Stimulated activated CD8-positive, alpha-beta memory T cell treated with anti-CD3 and anti-CD28 coated beads, Interleukin-4, amount 100 ng/mL, for 4 hours (primary cell): ENCODE measurements around the gene PTPRB.
A peak's percentile ranks its signal among the peaks of the same experiment; 100 is the strongest.

Source experiments
- DNase-seq, 2 donors: peaks; one replicate each; pipeline ENCODE4 v3.0.0-alpha.2; 2020; ENCODE audit warnings: low read depth in 2 of 2, low spot score in 1 of 2

Gene PTPRB

DNA sequence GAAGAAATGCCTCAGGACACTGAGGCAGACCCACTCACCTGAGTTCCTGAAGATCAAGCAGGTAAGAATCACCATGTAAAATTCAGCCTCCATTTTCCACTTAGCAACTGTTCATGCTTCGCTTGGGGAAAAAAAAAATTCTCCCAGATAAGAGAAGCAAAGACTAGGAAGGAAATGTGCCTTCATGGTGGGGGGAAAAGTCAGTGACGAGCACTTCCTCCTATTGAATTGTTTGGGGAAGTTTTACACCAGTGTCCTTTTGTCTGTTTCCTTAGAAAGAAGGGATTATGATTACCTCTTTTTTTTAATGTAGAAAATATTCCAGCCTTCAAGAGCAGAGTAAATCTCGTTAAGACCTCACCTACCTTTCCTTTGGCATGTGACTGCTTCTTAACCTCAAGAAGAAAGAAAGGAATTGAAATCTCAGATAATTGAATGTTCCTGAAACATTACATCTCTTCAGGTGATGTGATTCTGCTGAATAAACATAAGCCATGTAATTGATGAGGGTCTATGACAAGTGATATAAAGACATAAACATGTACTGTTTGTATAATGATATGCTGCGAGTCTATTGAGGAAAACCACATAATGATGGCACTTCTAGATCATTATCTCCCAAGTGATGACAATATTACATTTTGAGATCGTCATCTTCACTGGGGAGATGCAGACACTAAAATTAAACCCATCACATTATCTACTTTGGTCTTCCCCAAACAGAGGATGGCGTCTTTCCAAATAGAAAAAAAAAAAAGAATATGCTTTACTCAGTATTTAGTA, at the start of gene PTPRB:
TSS of gene PTPRB (minus strand) at position 127 of the 783 bp plus-strand sequence. CDS start at position 93, 34 bp downstream.
- DNase-seq = no peak

DNA sequence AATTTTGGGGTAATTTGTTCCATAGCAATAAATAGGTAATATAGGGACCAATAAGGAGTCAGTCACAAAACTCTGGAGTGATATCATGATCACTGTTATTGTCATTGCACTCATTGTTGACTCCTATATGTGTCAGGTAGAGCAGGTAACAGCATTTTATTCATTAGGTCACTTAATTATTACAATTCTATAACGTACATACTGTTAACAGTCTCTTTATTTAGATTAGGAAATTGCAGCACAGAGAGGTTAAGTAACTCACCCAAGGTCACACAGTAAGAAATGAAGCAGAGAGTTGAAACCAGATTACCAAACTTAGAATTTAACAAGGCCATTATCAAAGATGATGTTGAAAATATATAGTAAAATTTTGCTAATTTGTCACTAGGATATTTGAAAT, 49.7 kb upstream of the PTPRB start:
- no peak for DNase-seq

- DNase-seq = no peak
Measured at GRCh38 chr12:70686299-70686698, 49.1 kb upstream of the PTPRB start.

DNA sequence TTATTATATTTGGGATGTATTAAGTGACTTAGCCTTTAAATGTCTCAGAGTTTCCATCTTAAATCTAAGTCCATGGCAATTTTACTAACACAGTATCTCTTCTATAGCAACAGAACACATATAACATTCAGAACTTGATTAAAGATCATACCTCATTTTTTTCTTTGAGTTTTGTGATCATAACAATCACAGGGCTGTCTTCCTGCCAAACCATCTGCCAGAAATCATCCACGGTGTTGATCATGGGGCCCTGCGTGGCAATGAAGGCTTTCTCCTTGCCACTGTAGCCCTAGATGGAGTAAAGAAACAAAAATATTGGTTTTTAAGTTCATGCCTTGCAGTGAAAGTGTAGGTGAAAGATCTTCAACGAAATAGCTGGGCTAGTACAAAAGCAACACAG, 46.7 kb upstream of the PTPRB start:
- DNase-seq = no peak

GRCh38 chr12:70671698-70672097, 34.5 kb upstream of the PTPRB start:
- no peak for DNase-seq

DNA sequence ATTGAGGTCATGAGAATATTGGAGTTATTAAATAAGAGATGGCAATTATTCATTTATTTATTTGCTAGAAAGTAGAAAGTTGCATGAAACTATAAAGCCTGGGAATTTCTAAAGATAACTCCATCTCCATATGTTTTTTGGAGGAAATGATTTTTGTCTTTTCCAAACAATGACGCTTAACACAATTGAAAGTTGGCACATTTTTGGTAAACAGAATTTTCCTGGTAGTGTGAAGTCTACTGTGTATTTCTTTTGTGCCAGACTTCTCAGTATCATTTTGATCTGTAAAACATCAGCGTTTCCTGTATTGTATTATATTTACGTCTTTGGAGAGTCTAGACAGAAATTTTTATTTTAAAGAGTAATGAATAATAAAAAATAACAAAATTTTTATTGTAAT, 33.7 kb upstream of the PTPRB start:
- no peak for DNase-seq

- no peak for DNase-seq
Measured at GRCh38 chr12:70667253-70667652, 30.0 kb upstream of the PTPRB start.

DNA sequence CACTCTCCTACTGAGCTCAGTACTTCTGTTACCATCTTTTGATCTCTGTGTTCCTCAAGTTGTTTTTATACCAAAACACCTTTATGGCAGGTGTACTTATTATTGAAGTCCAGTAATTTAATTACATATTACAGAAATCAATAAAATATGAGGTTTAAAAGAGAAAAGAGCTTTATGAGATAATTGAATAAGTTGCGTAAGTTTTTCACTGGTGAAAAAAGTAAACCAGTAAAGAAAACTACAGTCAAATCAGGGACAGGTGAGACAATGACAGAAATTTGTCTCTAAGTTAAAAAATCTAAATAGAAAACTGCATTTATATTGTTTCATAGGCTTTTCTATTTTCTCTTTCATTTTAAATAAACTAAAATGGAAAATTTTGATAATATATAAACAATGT, 29.1 kb upstream of the PTPRB start:
- DNase-seq = no peak

GRCh38 chr12:70664465-70664881, 27.2 kb upstream of the PTPRB start:
- DNase-seq = no peak

DNA sequence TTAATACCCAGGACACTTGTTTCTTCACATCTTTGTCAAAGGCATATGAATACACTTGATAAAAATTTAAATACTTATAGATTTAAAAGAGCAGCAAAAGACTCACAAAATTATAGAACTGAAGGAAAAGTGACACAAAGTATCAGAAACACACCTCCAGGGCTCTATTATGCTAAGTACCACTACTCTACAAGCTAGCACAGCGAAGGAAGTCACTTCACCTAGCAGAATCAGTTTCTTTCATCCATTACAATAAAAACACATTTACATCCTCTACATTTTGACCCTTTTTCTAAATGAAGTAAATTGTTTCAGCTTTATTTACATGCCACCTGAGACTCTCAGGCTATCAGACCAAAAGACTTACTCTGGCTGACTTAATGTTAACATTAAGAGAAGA, 26.6 kb upstream of the PTPRB start:
- no peak for DNase-seq

DNA sequence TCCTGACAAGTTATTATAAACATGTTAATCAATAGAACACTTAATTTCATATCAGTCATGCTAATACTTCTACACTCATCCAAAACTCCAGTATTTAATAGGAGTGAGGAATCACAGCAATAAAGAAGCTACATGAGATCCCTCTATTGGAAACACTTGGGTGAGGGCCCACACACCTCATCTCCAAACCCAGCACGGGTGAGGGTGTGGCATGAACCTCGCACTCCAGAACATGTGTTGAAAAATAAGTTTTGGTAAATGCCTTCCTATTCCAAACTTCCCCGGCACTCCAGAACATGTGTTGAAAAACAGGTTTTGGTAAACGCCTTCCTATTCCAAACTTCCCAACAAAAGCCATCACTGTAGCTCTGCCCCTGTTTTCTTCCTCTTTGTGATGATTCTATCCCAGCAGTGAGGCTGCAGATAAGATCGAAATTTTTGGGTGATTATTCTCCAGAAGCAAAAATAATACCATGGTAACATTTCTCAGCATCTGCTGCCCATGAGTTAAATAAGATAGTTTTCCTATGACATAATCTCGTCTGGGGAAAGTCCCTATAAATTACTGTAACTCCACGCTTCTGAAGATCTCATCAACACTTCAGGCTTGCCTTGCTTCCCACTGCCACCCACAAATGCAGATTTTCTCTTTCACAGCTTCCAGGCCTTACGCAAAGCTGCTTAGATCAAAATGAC, 24.4 kb upstream of the PTPRB start:
- no peak for DNase-seq

GRCh38 chr12:70660620-70661219, 23.5 kb upstream of the PTPRB start:
- DNase-seq = peak in 1 of 2 donors; percentile 4

- DNase-seq = no peak
Measured at GRCh38 chr12:70660002-70660604, 22.9 kb upstream of the PTPRB start.

DNA sequence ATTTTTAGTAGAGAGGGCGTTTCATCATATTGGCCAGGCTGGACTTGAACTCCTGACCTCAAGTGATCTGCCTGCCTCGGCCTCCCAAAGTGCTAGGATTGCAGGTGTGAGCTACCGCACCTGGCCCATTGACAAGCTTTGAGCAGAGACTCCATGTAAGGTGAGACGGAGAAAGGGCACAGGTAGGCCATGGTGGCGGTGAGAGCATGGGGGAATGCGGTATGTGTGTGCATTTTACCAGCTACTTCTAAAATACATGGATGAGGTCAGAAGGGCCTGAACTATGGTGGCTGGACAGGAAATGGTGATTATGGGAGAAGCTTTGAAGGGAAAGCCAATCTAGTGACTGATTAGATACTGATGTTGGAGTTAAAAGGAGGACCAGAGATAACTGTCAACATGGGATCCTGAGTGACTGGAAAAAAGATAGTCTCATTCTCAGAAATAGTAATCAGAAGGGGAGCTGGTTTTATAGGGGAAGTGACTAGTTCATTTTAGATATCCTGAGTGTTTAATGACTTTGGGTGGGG, 21.9 kb upstream of the PTPRB start:
- no peak for DNase-seq

- DNase-seq = no peak
Measured at GRCh38 chr12:70657616-70658286, 20.5 kb upstream of the PTPRB start.

DNA sequence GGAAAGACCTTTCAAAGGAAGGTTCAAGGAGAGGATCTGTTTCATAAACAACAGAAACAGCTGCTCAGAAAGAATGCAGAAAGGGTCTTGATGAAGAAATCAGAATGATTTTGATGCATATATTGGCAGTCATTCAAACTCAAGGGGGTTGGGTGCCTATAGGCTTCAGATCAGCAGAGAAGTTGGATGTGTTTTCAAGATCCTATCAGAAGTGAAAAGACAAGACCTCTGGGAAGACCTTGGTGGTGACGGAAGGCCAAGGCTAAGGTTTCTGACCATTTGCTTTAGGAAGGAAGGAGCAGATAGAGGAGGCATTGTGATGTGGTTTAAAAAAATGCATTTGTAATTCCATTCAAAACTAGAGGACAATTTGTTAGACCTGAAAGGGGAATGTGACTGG, 15.2 kb upstream of the PTPRB start:
- no peak for DNase-seq

- no peak for DNase-seq
Measured at GRCh38 chr12:70648831-70649230, 11.6 kb upstream of the PTPRB start.

- no peak for DNase-seq
Measured at GRCh38 chr12:70648191-70648590, 11.0 kb upstream of the PTPRB start.

DNA sequence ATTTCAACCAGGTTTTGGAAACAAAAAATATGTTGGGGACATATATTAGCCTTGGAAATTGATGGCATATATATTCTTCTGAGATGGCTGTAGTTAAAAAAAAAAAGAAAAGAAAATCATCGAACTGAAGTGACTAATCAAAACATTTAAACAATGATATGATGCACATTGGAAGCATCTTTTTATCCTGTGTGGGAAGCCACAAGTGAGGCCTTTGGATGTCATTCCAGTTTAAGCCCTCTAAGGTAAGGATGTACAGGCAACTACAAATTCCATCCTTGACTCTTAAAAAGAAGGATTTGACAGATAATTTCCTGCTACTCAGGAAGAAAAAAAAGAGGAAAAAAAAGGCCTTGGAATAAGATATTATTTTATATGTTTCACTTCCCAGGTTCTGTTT, 9.6 kb upstream of the PTPRB start:
- no peak for DNase-seq

- peak in 1 of 2 donors; percentile 15 for DNase-seq
Measured at GRCh38 chr12:70645494-70646317, 8.5 kb upstream of the PTPRB start.
